ENCODE results near the gene MTCL1. TPM values are rescaled to one million over a fixed set of nuclear protein-coding genes. Genes with fewer than 3 reads are reported as not detected.
A peak's percentile ranks its signal among the peaks of the same experiment; 100 is the strongest.

The MTCL1 gene
- total and polyA plus RNA-seq, 9 of the 15 experiments (the other 6 are each of a cell fraction or from before 2014, with no cell fraction given) = 0.21 to 7.4 (median 3.7) TPM

GRCh38 chr18:8799596-8800441 lies 94.5 kb downstream of the MTCL1 start:
- CTCF ChIA-PET (ENCODE audit: low intra/inter-chr PET ratio) = no interaction called here
- peaks cover 11 to 36% of the 10 kb centered on the region in 2 experiments for H3K27me3 ChIP-seq (ENCODE audit: control insufficient read depth in 2 of 2, insufficient read depth in 2 of 2, low read length in 2 of 2)

GRCh38 chr18:8800445-8800844 lies 95.1 kb downstream of the MTCL1 start:
- DNase-seq (ENCODE audit: extremely low read depth in 1 of 4, low spot score in 3 of 4) = no peak
- peak; percentile 51 for FAIRE-seq
- H2AFZ ChIP-seq (ENCODE audit: low read depth, low read length) = no peak overlapping the region
- H3K9ac ChIP-seq (ENCODE audit: insufficient read depth in 1 of 2, low read depth in 2 of 2, low read length in 2 of 2) = no peak overlapping the region
- no TSS peak for BruUV-seq (replicated peaks)
- peaks cover 8 to 36% of the 10 kb centered on the region in 2 experiments; a peak in 4 of 5 replicates for H3K27me3 ChIP-seq (ENCODE audit: control insufficient read depth in 2 of 2, insufficient read depth in 2 of 2, low read length in 2 of 2)
- H3K9me3 ChIP-seq (replicated peaks; ENCODE audit: control insufficient read depth, insufficient read depth, low read depth, low read length) = no peaks in the 10 kb centered on the region
- no peak overlapping the region for H3K4me3 ChIP-seq
- peaks cover 7 to 8% of the 10 kb centered on the region in 2 experiments; a peak in 4 of 5 replicates for H3K4me1 ChIP-seq (replicated peaks in 1 of 2; ENCODE audit: control insufficient read depth in 2 of 2, insufficient read depth in 2 of 2, low read length in 2 of 2)
- POLR2A ChIA-PET = interaction anchor here (0.8 to 1.4 kb wide), 4 partner anchors 11 to 262 kb away, joined by 3 to 4 read pairs (median 3); no protein-coding TSS in a partner anchor
- CTCF ChIA-PET (ENCODE audit: low intra/inter-chr PET ratio) = no interaction called here
- intact Hi-C loops (cut with micrococcal nuclease) = no loop called here
- no peaks in the 10 kb centered on the region for H3K36me3 ChIP-seq (ENCODE audit: control insufficient read depth, insufficient read depth, low read length)
- 48% methylated on average over 9 of the region's 9 CpGs for WGBS (ENCODE audit: insufficient coverage, low coverage, missing lambda C conversion rate)
- H4K20me1 ChIP-seq (replicated peaks; ENCODE audit: control insufficient read depth, insufficient read depth, low read length) = no peaks in the 10 kb centered on the region
- H3K9me1 ChIP-seq (ENCODE audit: control insufficient read depth, insufficient read depth, low read length) = no peaks in the 10 kb centered on the region
- no peak overlapping the region for H3K27ac ChIP-seq (ENCODE audit: extremely low read depth, low read depth, low read length)
- in situ Hi-C loops (cut with MboI) = no loop called here
- no peak overlapping the region for H3K4me2 ChIP-seq (ENCODE audit: insufficient read depth, low read length)
- ATAC-seq = no peak
- no peaks in the 10 kb centered on the region for H3K79me2 ChIP-seq (ENCODE audit: control insufficient read depth, insufficient read depth, low read length)
- TF ChIP-seq REST (IDR thresholded peaks at IDR 0.05; ENCODE audit: borderline replicate concordance) (no peak), REST (CRISPR knock-in tag; IDR thresholded peaks at IDR 0.05; ENCODE audit: low read depth) (no peak), SMAD2 (IDR thresholded peaks at IDR 0.05; ENCODE audit: low read depth, low read length) (no peak), ZBTB7A (IDR thresholded peaks at IDR 0.05; ENCODE audit: borderline replicate concordance, control insufficient read depth, low read depth, low read length) (no peak)

More at GRCh38 chr18:8799596-8800441, 94.5 kb downstream of the MTCL1 start:
- DNase-seq (ENCODE audit: extremely low read depth in 1 of 4, low spot score in 3 of 4) (no peak), FAIRE-seq (no peak), ATAC-seq (no peak)
- Histone ChIP-seq H3K9ac (ENCODE audit: insufficient read depth in 1 of 2, low read depth in 2 of 2, low read length in 2 of 2) (no peak overlapping the region), H3K4me3 (no peak overlapping the region), H3K4me2 (ENCODE audit: insufficient read depth, low read length) (no peak overlapping the region), H3K79me2 (ENCODE audit: control insufficient read depth, insufficient read depth, low read length) (no peaks in the 10 kb centered on the region), H4K20me1 (replicated peaks; ENCODE audit: control insufficient read depth, insufficient read depth, low read length) (no peaks in the 10 kb centered on the region), H3K36me3 (ENCODE audit: control insufficient read depth, insufficient read depth, low read length) (no peaks in the 10 kb centered on the region), H3K4me1 (replicated peaks in 1 of 2; ENCODE audit: control insufficient read depth in 2 of 2, insufficient read depth in 2 of 2, low read length in 2 of 2) (peaks cover 8% of the 10 kb centered on the region in 2 experiments; a peak in 4 of 5 replicates), H3K9me3 (replicated peaks; ENCODE audit: control insufficient read depth, insufficient read depth, low read depth, low read length) (no peaks in the 10 kb centered on the region), H2AFZ (ENCODE audit: low read depth, low read length) (no peak overlapping the region), H3K9me1 (ENCODE audit: control insufficient read depth, insufficient read depth, low read length) (no peaks in the 10 kb centered on the region), H3K27ac (ENCODE audit: extremely low read depth, low read depth, low read length) (no peak overlapping the region)
- 34% methylated on average over 29 of the region's 29 CpGs for WGBS (ENCODE audit: insufficient coverage, low coverage, missing lambda C conversion rate)
- no TSS peak for BruUV-seq (replicated peaks)
- TF ChIP-seq GATA2 (CRISPR knock-in tag; IDR thresholded peaks at IDR 0.05) = no peak
- TF ChIP-seq MAFG (tag; conservative IDR thresholded peaks at IDR 0.05) = 0 out of 2 replicates have a peak, but pooled peaks have one; percentile 9
- in situ Hi-C loops (cut with MboI) (no loop called here), intact Hi-C loops (cut with micrococcal nuclease) (loop anchor here (10.0 kb wide), 1 partner anchor 115 kb away; no protein-coding TSS in a partner anchor)
- POLR2A ChIA-PET = interaction anchor here (0.8 to 1.4 kb wide), 6 partner anchors 10 to 263 kb away, joined by 3 to 6 read pairs (median 4); no protein-coding TSS in a partner anchor

Measured in K562 (cell line).